HG03108 (cell line): ENCODE measurements around the gene TJP1.
"Not testable (repeated sequence)": the region's sequence is repeated elsewhere in the genome, so short reads cannot be mapped to it uniquely, and the experiment has no call there.

Experiments
- ATAC-seq: cut with Tn5 transposase; IDR thresholded peaks from one replicate; pipeline ENCODE4 v1.9.1; 2021; ENCODE audit warnings: moderate library complexity; ENCODE audit not compliant: unreplicated experiment

The TJP1 gene

GRCh38 chr15:29708519-29708918 lies 113.7 kb downstream of the TJP1 start:
- no peak for ATAC-seq

GRCh38 chr15:29704950-29705597 lies 117.2 kb downstream of the TJP1 start:
- no peak for ATAC-seq

- ATAC-seq = no peak
These were observed 121.1 kb downstream of the TJP1 start for GRCh38 chr15:29701151-29701550.

GRCh38 chr15:29700296-29700695 lies 122.0 kb downstream of the TJP1 start:
- ATAC-seq = no peak

GRCh38 chr15:29699791-29700190 lies 122.5 kb downstream of the TJP1 start:
- no peak for ATAC-seq

GRCh38 chr15:29698030-29698701 lies 124.1 kb downstream of the TJP1 start:
- no peak for ATAC-seq

- ATAC-seq = no peak
These were observed 125.1 kb downstream of the TJP1 start for GRCh38 chr15:29696950-29697738.

GRCh38 chr15:29696506-29696905 lies 125.8 kb downstream of the TJP1 start:
- not testable (repeated sequence) for ATAC-seq

- ATAC-seq = no peak
These were observed 126.6 kb downstream of the TJP1 start for GRCh38 chr15:29695489-29696167.

- no peak for ATAC-seq
These were observed 129.0 kb downstream of the TJP1 start for GRCh38 chr15:29693225-29693624.

GRCh38 chr15:29692527-29692926 lies 129.7 kb downstream of the TJP1 start:
- ATAC-seq = no peak

- ATAC-seq = no peak
These were observed 131.3 kb downstream of the TJP1 start for GRCh38 chr15:29690765-29691475.

GRCh38 chr15:29689287-29689986 lies 132.8 kb downstream of the TJP1 start:
- ATAC-seq = no peak

- ATAC-seq = no peak
These were observed 133.6 kb downstream of the TJP1 start for GRCh38 chr15:29688506-29689286.

- ATAC-seq = no peak
These were observed 134.2 kb downstream of the TJP1 start for GRCh38 chr15:29687939-29688505.

GRCh38 chr15:29687204-29687815 lies 135.0 kb downstream of the TJP1 start:
- ATAC-seq = no peak

- ATAC-seq = no peak
These were observed 135.6 kb downstream of the TJP1 start for GRCh38 chr15:29686445-29687203.

GRCh38 chr15:29686079-29686425 lies 136.2 kb downstream of the TJP1 start:
- no peak for ATAC-seq
